Liver (tissue), 9 donors: ENCODE data around the gene SLC24A4. TPM values are rescaled to one million over a fixed set of nuclear protein-coding genes. Genes with fewer than 3 reads are reported as not detected.

Experiments
- DNase-seq: peaks from one replicate; pipeline ENCODE4 v3.0.0-alpha.2; 2017; ENCODE audit warnings: low spot score
- H3K27ac ChIP-seq, 2 donors: one replicate each; pipeline ENCODE4 v1.7.0; 2013; ENCODE audit warnings: inconsistent platforms in 2 of 2, low read length in 2 of 2, control low read depth in 1 of 2, low read depth in 1 of 2, mild to moderate bottlenecking in 1 of 2
- H3K27me3 ChIP-seq, 4 donors: one replicate each; pipeline versions ENCODE4 v1.6.1 to v1.7.0; 2013; ENCODE audit warnings: low read length in 3 of 4, inconsistent platforms in 1 of 4, mild to moderate bottlenecking in 1 of 4, moderate library complexity in 1 of 4; ENCODE audit not compliant: control insufficient read depth in 4 of 4, insufficient read depth in 4 of 4
- H3K36me3 ChIP-seq, 4 donors: one replicate each; pipeline versions ENCODE4 v1.6.1 to v1.7.0; 2013; ENCODE audit warnings: low read length in 3 of 4, mild to moderate bottlenecking in 3 of 4, low read depth in 1 of 4, moderate library complexity in 1 of 4; ENCODE audit not compliant: control insufficient read depth in 4 of 4, insufficient read depth in 3 of 4
- H3K4me1 ChIP-seq, 4 donors: one replicate each; pipeline versions ENCODE4 v1.6.1 to v1.7.0; 2013; ENCODE audit warnings: low read length in 3 of 4, mild to moderate bottlenecking in 3 of 4, moderate library complexity in 1 of 4; ENCODE audit not compliant: control insufficient read depth in 4 of 4, insufficient read depth in 4 of 4
- H3K4me3 ChIP-seq, 3 donors: one replicate each; pipeline versions ENCODE4 v1.6.1 to v1.7.0; 2013; ENCODE audit warnings: low read length in 3 of 3, control low read depth in 1 of 3, low read depth in 1 of 3, mild to moderate bottlenecking in 1 of 3
- H3K9ac ChIP-seq, 2 donors: one replicate each; pipeline ENCODE4 v1.7.0; 2013; ENCODE audit warnings: low read length in 2 of 2, mild to moderate bottlenecking in 2 of 2, moderate library complexity in 2 of 2, control low read depth in 1 of 2, low read depth in 1 of 2
- H3K9me3 ChIP-seq, 4 donors: one replicate each; pipeline versions ENCODE4 v1.6.1 to v1.7.0; 2013; ENCODE audit warnings: low read length in 3 of 4; ENCODE audit not compliant: control insufficient read depth in 4 of 4
- EGR1 ChIP-seq, 2 donors: IDR thresholded peaks; 2 replicates each; pipeline ENCODE4 v1.6.1; 2016 to 2018; ENCODE audit warnings: antibody characterized with exemption in 2 of 2, low read depth in 2 of 2
- FOXA1 ChIP-seq: IDR thresholded peaks from 2 replicates; pipeline ENCODE4 v1.6.1; 2016; ENCODE audit warnings: antibody characterized with exemption
- FOXA2 ChIP-seq: IDR thresholded peaks from 2 replicates; pipeline ENCODE4 v1.6.1; 2016; ENCODE audit warnings: antibody characterized with exemption
- GABPA ChIP-seq, 2 donors: IDR thresholded peaks in 1 of 2; conservative IDR thresholded peaks in 1 of 2; 2 replicates each; pipeline ENCODE4 v1.6.1; 2016; ENCODE audit warnings: antibody characterized with exemption in 2 of 2, mild to moderate bottlenecking in 1 of 2, moderate library complexity in 1 of 2
- HNF4A ChIP-seq, 2 donors: conservative IDR thresholded peaks; 2 replicates each; pipeline ENCODE4 v1.6.1; 2016; ENCODE audit warnings: antibody characterized with exemption in 2 of 2, mild to moderate bottlenecking in 2 of 2
- HNF4G ChIP-seq: IDR thresholded peaks from 2 replicates; pipeline ENCODE4 v1.6.1; 2016; ENCODE audit warnings: antibody characterized with exemption
- JUND ChIP-seq, 2 donors: IDR thresholded peaks; 2 replicates each; pipeline ENCODE4 v1.6.1; 2016; ENCODE audit warnings: antibody characterized with exemption in 2 of 2
- NR2F2 ChIP-seq: IDR thresholded peaks from 2 replicates; pipeline ENCODE4 v1.6.1; 2016; ENCODE audit warnings: antibody characterized with exemption
- RAD21 ChIP-seq, 2 donors: IDR thresholded peaks; 2 replicates each; pipeline ENCODE4 v1.6.1; 2016; ENCODE audit warnings: antibody characterized with exemption in 2 of 2, mild to moderate bottlenecking in 2 of 2
- RXRA ChIP-seq, 2 donors: IDR thresholded peaks; 2 replicates each; pipeline ENCODE4 v1.6.1; 2017 to 2018; ENCODE audit warnings: antibody characterized with exemption in 2 of 2, mild to moderate bottlenecking in 1 of 2
- SP1 ChIP-seq: IDR thresholded peaks from 2 replicates; pipeline ENCODE4 v1.6.1; 2018; ENCODE audit warnings: antibody characterized with exemption, mild to moderate bottlenecking
- TAF1 ChIP-seq: conservative IDR thresholded peaks from 2 replicates; pipeline ENCODE4 v1.6.1; 2016; ENCODE audit warnings: antibody characterized with exemption, mild to moderate bottlenecking
- YY1 ChIP-seq: IDR thresholded peaks from 2 replicates; pipeline ENCODE4 v1.6.1; 2016; ENCODE audit warnings: antibody characterized with exemption, mild to moderate bottlenecking
- WGBS: extraction: QIAGEN DNeasy Blood & Tissue Kit; methylation state at CpG from one replicate; pipeline ENCODE4 v1.1.7; 2013; 5-methylcytosine and 5-hydroxymethylcytosine counted together
- polyA plus RNA-seq, 2 donors: library from polyadenylated mRNA; stranded (reverse) in 1 of 2; unstranded in 1 of 2; fragments of 200-250 nt in 1 of 2; fragments of >200 nt in 1 of 2; fragmentation: Nextera tagmentation in 1 of 2; extraction: Ambion mirVana in 1 of 2; gene quantifications; one replicate each; pipeline versions ENCODE4 v1.2.1 to v1.2.3, GENCODE V29; 2013 to 2015
- total RNA-seq, 2 donors: library from RNA; depleted of rRNA; stranded (reverse); fragments of >200 nt; gene quantifications; one replicate each; pipeline ENCODE4 v1.2.3, GENCODE V29; 2014
- TF ChIP-seq, protein P1 (sequence below): fragments of 150-350 bp; IDR thresholded peaks from 2 replicates; pipeline ENCODE4 v1.5.1; 2017; ENCODE audit warnings: improper control_type of control experiment, low read depth, low read length; ENCODE audit not compliant: missing input control
- TF ChIP-seq, protein P2 (sequence below): IDR thresholded peaks from 2 replicates; pipeline ENCODE4 v1.6.1; 2016; ENCODE audit warnings: antibody characterized with exemption, mild to moderate bottlenecking
- TF ChIP-seq, protein P3 (sequence below): IDR thresholded peaks from 2 replicates; pipeline ENCODE4 v1.6.1; 2016; ENCODE audit warnings: antibody characterized with exemption
- TF ChIP-seq, protein P4 (sequence below): IDR thresholded peaks from 2 replicates; pipeline ENCODE4 v1.6.1; 2016; ENCODE audit warnings: antibody characterized with exemption
- TF ChIP-seq, protein P5 (sequence below): IDR thresholded peaks from 2 replicates; pipeline ENCODE4 v1.6.1; 2016; ENCODE audit warnings: antibody characterized with exemption
- donor health status: healthy.
- donor health status: healthy.
- donor health status: healthy.
- donor health status: healthy.
- donor health status: healthy.

Gene SLC24A4
- total and polyA plus RNA-seq, 4 donors: 0.06 to 0.23 (median 0.12) TPM

DNA sequence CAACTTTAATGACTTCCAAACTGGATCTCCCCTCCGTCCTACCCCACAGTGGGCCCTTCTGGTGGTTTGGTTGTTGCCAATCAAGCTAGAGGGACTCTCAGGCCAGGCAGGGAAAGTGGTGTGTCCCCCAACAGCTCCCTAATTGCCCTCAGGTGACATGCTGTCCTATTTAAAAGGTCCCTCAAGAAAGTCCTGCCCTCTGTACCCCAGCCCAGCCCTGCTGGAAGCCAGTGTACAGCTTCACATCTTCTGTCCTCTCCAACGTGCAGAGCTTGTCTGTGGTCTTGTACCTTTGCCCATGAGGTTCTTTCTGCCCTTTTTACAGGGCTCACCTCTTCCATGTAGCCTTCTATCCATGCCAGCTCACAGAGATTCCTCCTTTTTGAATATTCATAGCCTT is 194.8 kb downstream of the SLC24A4 start:
- Histone ChIP-seq H3K27ac (no peak overlapping the region), H3K4me1 (peaks cover 0 to 29% (median 16%) of the 10 kb centered on the region in 4 donors), H3K36me3 (no peaks in the 10 kb centered on the region), H3K9ac (no peak overlapping the region), H3K27me3 (no peaks in the 10 kb centered on the region), H3K4me3 (no peak overlapping the region), H3K9me3 (no peaks in the 10 kb centered on the region)
- TF ChIP-seq FOXA2 (no peak), HNF4G (no peak), NR2F2 (no peak), RAD21 (IDR thresholded peaks at IDR 0.05) (no peak), JUND (IDR thresholded peaks at IDR 0.05) (no peak), EGR1 (IDR thresholded peaks at IDR 0.05; ENCODE audit: low read depth in 2 of 2) (no peak), HNF4A (conservative IDR thresholded peaks at IDR 0.05) (no peak), SP1 (no peak), YY1 (no peak), GABPA (IDR thresholded peaks at IDR 0.05 in 1 of 2, conservative IDR thresholded peaks at IDR 0.05 in 1 of 2) (no peak), RXRA (IDR thresholded peaks at IDR 0.05) (no peak), TAF1 (no peak), FOXA1 (no peak)
- TF ChIP-seq, protein P1, sequence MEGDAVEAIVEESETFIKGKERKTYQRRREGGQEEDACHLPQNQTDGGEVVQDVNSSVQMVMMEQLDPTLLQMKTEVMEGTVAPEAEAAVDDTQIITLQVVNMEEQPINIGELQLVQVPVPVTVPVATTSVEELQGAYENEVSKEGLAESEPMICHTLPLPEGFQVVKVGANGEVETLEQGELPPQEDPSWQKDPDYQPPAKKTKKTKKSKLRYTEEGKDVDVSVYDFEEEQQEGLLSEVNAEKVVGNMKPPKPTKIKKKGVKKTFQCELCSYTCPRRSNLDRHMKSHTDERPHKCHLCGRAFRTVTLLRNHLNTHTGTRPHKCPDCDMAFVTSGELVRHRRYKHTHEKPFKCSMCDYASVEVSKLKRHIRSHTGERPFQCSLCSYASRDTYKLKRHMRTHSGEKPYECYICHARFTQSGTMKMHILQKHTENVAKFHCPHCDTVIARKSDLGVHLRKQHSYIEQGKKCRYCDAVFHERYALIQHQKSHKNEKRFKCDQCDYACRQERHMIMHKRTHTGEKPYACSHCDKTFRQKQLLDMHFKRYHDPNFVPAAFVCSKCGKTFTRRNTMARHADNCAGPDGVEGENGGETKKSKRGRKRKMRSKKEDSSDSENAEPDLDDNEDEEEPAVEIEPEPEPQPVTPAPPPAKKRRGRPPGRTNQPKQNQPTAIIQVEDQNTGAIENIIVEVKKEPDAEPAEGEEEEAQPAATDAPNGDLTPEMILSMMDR: no peak
- TF ChIP-seq, protein P2, sequence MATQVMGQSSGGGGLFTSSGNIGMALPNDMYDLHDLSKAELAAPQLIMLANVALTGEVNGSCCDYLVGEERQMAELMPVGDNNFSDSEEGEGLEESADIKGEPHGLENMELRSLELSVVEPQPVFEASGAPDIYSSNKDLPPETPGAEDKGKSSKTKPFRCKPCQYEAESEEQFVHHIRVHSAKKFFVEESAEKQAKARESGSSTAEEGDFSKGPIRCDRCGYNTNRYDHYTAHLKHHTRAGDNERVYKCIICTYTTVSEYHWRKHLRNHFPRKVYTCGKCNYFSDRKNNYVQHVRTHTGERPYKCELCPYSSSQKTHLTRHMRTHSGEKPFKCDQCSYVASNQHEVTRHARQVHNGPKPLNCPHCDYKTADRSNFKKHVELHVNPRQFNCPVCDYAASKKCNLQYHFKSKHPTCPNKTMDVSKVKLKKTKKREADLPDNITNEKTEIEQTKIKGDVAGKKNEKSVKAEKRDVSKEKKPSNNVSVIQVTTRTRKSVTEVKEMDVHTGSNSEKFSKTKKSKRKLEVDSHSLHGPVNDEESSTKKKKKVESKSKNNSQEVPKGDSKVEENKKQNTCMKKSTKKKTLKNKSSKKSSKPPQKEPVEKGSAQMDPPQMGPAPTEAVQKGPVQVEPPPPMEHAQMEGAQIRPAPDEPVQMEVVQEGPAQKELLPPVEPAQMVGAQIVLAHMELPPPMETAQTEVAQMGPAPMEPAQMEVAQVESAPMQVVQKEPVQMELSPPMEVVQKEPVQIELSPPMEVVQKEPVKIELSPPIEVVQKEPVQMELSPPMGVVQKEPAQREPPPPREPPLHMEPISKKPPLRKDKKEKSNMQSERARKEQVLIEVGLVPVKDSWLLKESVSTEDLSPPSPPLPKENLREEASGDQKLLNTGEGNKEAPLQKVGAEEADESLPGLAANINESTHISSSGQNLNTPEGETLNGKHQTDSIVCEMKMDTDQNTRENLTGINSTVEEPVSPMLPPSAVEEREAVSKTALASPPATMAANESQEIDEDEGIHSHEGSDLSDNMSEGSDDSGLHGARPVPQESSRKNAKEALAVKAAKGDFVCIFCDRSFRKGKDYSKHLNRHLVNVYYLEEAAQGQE: no peak
- TF ChIP-seq, protein P3, sequence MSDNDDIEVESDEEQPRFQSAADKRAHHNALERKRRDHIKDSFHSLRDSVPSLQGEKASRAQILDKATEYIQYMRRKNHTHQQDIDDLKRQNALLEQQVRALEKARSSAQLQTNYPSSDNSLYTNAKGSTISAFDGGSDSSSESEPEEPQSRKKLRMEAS: no peak
- TF ChIP-seq, protein P4, sequence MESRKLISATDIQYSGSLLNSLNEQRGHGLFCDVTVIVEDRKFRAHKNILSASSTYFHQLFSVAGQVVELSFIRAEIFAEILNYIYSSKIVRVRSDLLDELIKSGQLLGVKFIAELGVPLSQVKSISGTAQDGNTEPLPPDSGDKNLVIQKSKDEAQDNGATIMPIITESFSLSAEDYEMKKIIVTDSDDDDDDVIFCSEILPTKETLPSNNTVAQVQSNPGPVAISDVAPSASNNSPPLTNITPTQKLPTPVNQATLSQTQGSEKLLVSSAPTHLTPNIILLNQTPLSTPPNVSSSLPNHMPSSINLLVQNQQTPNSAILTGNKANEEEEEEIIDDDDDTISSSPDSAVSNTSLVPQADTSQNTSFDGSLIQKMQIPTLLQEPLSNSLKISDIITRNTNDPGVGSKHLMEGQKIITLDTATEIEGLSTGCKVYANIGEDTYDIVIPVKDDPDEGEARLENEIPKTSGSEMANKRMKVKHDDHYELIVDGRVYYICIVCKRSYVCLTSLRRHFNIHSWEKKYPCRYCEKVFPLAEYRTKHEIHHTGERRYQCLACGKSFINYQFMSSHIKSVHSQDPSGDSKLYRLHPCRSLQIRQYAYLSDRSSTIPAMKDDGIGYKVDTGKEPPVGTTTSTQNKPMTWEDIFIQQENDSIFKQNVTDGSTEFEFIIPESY: no peak
- TF ChIP-seq, protein P5, sequence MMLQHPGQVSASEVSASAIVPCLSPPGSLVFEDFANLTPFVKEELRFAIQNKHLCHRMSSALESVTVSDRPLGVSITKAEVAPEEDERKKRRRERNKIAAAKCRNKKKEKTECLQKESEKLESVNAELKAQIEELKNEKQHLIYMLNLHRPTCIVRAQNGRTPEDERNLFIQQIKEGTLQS: no peak
- WGBS: 69% methylated on average over 2 of the region's 2 CpGs
- DNase-seq: no peak
